Stimulated activated naive CD4-positive, alpha-beta T cell (primary cell): ENCODE results near the gene HPSE.

ENCODE experiments used
- DNase-seq, 6 experiments: peaks; one replicate each; lab custom pipeline; 2025; lab: John Stamatoyannopoulos, UW

Gene HPSE

GRCh38 chr4:83334425-83335241 lies at the start of gene HPSE:
Gene HPSE (minus strand): TSS chr4:83334848. CDS start chr4:83334782, 66 bp downstream.
- peak; percentile 41 to 68 (median 62) for DNase-seq

DNA sequence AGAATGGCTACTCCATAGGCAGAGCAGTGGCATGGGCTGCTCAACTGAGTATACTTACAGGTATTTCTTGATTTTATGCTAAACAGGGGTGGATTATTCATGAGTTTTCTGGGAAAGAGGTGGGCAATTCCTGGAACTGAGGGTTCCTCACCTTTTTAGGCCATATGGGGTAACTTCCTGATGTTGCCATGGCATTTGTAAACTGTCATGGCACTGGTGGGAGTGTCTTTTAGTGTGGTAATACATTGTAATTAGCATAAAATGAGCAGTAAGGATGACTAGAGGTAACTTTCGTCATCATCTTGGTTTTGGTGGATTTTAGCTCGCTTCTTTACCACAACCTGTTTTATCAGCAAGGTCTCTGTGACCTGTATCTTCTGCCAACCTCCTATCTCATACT lies 48.2 kb upstream of the HPSE start:
- DNase-seq: no peak

DNA sequence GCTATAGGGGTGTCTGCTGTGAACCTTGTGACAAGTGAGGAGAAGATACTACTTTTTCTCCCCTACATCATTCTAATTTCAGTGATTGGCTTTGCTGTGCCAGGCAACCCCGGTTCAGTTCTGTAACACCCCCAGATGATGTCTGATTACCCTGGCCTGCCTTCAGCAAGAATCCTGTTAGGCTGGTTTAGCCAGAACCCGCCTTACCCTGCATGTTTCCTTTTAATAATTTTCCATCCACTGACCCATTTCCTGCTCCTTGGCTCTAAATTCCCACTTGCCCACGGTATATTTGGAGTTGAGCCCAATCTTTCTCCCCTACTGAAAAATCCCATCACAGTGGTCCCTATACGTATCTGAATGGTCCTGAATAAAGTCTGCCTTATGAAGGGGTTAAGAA lies 46.5 kb upstream of the HPSE start:
- no peak for DNase-seq

DNA sequence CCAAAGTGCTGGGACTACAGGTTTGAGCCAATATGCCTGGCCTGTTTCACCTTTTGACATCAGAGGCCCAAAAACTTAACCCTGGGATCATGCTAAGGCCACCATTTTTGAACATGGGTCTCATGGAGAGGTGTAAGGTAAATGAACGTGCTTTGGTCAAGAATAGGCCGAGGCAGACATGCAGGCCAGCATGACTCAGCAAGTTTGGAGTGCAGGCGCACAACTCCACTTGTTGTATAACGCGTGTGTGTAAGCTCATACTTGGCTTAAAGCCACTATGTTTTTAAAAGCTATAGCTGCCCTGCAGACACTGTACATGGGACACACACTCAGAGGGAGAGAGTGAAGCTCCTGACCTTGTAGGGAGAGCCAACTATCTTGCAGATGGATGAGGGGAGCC lies 43.8 kb upstream of the HPSE start:
- peak in 2 of 6 experiments; percentile 7 to 16 for DNase-seq

DNA sequence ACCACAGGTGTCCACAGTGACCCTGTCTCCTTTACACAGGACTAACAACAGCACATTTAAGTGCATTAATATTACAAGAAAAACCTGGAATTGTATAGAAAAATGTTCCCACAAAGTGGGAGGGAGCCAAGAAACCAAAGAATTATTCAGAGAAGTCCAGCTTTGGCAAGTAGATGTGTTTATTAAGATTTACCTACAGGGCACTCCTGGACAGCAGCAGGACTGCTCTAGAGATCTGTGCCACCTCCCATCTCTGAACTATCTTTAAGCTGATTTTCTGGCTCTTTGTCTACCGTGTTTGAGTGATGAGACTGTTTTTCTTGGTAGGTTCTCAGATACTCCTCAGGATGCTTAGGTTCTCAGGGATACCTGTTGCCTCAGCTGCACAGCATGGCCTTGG lies 38.3 kb upstream of the HPSE start:
- DNase-seq: no peak

- DNase-seq: no peak
Observed at GRCh38 chr4:83371936-83372335, 37.3 kb upstream of the HPSE start.

DNA sequence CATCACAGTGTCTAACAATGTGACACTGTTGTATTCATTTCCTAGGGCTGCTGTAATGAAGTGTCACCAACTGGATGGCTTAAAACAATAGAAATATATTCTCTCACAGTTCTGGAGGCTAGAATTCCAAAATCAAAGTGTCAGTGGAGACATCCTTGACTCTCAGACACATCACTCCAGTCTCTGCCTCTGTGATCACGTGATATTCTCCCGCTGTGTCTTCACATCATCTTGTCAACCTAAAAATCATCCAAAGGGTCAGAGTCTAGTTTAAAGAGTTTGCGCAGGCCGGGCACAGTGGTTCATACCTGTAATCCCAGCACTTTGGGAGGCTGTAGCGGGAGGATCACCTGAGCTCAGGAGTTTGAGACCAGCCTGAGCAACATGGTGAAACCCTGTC lies 36.6 kb upstream of the HPSE start:
- no peak for DNase-seq

DNA sequence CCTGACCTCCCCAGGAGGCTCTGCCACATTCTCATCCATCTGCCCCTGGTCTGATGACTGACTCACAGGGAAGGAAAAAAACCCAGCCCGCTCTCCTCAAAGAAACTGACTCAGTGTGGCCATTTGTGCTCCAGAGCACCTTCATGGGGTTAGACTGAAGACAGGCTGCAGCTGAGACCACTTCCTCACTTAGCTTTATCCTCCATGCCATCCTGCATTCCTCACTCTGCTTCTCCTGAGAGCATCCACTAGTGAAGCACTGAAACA lies 35.9 kb upstream of the HPSE start:
- DNase-seq: no peak

DNA sequence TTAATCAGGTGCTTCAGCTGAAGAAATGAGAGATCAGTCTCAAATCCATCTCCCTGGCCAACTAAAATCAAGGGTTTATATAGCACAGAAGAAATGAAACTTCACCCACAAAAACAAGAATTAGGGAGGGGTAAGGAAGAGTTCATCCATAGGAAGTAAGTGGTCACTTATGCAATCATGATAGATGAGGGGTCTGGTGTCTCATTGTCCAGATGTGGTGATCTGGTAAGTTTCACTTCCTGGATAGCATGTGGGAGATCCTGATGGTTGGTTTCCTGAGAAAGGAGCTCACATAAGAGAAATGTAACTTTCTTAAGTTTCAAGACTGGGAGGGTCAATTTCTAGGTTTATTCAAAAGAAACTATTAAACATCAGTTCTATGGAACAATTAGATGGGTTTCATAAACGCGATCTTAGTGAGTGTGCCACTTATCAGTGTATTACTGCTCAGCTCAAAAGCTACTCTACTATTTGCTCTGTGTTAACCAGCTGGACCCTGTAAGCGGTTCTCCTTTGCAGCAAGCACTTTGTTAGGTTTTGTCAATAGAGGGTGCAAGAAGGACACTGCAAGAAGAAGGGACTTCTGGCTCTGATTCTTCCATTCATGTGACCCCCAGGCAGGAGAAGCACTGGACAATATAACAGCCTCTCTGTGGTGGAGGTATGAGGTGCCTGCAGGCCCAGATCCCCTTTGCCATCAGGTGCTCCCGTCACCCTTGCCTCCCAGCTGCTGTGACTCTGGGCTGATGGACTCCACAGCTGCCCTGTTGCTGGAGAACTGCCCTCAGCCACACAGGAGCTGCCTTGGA lies 35.4 kb upstream of the HPSE start:
- DNase-seq: no peak

GRCh38 chr4:83364312-83364711 lies 29.7 kb upstream of the HPSE start:
- no peak for DNase-seq

DNA sequence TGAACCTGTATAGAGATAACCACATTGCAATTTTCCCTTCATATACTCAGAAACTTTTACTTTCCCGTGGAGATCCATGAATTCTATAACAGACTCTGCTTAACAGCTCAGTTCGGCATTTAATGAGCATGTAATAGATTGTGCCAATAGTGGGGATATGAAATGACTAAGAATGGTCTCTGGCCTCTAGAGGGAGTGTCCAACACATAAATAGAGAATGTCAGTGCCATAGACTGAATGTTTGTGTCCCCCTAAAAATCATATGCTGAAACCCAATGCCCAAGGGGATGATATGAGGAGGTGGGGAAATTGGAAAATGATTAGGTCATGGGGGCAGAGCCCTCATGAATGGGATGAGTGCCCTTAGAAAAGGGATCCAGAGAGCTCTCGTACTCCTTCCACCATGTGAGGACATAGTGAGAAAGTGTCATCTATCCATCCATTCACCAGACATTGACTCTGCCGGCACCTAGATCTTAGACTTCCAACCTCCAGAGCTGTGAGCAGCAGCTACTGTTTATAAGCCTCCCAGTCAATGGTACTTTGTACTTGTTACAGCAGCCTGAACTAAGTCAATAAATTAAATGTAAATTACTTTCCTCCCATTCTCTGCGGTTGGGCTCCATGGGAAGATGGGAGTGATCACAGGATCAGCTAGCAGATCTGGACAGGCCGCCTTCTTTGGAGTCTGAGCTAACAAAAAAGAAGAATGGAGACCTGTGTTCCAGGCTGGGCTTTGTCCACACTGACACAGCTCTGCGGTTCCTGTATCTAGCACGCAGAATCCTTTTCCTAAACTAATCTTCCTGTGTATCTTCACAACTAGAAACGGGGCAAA lies 28.1 kb upstream of the HPSE start:
- no peak for DNase-seq

GRCh38 chr4:83361416-83362103 lies 26.9 kb upstream of the HPSE start:
- DNase-seq: no peak

DNA sequence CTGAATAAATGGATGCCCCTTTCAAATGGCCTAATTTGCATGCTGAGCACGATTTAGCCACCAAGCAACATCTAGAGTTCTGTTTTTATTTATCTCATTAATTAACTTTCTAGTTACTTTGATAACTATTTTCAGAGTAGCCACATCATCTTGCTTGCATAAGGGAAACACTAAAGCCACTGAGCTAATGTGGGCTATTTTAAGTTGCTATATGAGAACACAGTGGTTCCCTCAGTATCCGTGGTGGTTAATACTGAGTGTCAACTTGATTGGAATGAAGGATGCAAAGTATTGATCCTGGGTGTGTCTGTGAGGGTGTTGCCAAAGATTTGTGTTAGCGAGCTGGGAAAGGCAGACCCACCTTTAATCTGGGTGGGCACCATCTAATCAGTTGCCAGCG lies 25.4 kb upstream of the HPSE start:
- no peak for DNase-seq

GRCh38 chr4:83358410-83358809 lies 23.8 kb upstream of the HPSE start:
- no peak for DNase-seq

DNA sequence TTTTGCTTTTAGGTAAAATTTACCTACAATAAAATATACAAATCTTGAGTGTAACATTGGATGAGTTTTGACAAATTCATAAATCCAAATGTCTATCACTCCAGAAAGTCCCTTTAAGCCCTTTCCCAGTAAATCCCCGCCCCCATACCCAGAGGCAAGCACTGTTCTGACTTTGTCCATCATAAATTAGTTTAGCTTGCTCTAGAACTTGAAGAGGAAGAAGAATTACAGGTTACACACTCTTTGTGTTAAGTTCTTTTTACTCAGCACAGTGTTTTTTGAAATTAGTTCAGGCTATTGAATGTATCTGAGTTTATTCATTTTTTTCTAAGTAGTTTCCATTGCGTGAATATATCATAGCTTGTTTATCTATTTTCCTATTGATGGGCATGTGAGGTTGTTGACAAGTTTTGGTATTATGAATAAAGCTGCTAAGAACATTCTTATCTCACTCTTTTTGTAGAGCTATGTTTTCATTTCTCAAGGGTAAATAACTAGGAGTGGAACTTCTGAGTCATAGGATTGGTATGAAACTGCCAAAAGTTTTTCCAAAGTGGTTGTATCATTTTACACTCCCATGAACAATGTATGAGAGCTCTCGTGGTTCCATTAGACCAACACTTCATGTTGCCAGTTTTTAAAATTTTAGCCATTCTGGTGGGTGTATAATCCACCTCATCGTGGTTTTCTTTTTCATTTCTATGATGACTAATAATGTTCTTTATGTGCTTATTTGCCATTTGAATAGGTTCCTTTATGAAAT lies 22.4 kb upstream of the HPSE start:
- no peak for DNase-seq

DNA sequence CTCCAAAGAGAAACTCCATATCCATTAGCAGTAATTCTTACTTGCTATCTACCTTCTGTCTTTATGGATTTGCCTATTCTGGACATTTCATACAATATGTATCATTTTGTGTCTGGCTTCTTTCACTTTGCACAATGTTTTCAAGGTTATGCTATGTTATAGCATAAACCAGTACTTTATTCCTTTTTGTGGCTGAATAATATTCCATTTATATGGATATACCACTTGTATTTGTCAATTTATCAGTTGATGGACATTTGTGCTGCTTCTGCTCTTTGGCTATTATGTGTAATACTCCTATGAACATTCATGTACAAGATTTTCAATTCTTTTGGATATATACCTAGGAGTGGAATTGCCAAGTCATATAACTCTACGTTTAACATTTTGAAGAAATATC lies 18.9 kb upstream of the HPSE start:
- no peak for DNase-seq

DNA sequence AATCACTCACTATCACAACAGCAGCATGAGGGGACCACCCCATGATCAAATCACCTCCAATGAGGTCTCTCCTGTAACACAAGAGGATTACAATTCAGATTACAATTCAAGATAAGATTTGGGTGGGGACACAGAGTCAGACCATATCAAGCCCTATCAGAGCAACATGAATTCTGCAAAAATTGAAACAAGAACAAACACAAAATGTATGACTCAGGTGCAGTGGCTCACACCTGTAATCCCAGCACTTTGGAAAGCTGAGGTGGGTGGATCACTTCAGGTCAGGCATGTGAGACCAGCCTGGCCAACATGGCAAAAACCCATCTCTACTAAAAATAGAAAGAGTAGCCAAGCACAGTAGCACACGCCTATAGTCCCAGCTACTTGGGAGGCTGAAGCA lies 13.4 kb upstream of the HPSE start:
- no peak for DNase-seq

DNA sequence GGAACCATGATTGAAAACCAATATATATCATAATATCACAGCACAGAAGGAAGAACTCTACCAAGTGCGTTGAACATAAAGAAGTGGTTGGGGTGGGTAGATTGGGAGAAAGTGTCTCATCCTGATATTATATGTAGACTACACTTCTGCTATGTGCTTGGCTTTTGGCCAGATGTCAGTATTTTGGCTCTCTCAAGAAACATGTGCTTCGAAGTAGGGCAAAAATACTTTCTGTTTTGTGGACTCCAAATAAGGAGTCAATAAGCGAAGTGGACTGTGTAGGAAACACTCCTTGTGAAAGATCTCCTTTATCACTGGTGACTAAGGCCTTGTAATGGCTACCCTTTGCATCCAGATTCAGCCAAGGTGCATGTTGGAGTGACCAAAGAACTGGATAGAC lies 7.8 kb upstream of the HPSE start:
- no peak for DNase-seq

- peak in 3 of 6 experiments; percentile 3 to 13 (median 11) for DNase-seq
Observed at GRCh38 chr4:83340692-83341343, 6.2 kb upstream of the HPSE start.

DNA sequence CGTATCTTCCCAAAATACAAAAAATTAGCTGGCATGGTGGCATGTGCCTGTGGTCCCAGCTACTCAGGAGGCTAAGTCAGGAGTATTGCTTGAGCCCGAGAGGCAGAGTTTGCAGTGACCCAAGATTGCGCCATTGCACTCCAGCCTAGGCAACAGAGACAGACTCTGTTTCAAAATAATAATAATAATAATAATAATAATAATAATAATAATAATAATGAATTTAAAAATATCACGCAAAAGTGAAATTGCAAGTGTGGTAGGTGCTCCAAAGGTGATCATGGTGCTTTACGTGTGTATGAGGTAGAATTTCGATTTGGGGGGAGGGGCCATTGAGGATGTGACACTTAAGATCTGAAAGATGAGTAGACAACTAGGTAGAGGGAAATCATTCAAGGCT lies 4.9 kb upstream of the HPSE start:
- no peak for DNase-seq

DNA sequence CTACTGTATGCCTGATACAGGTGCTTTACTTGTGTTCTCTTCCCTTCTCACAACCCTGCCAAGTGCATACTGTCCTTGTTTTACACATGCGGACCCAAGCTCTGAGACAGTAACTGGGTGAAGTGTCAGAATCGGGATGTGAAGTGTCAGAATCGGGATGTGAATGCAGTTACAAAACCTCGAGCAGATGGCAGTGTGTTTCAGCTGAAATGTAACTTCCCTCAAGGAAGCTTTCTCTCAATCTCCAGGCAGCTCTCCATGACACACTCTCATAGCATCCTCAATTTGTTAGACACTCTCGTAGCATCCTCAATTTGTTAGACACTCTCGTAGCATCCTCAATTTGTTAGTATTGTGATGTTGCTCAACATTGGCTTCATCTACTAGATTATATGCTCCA lies 1.1 kb upstream of the HPSE start:
- peak in 1 of 6 experiments; percentile 14 for DNase-seq
